ENCODE data around the gene AGO4. TPM values are rescaled to one million over a fixed set of nuclear protein-coding genes. Genes with fewer than 3 reads are reported as not detected.

The AGO4 gene
- polyA plus RNA-seq, 1 donor (not counting 4 experiments of a cell fraction or from before 2014, with no cell fraction given), result 5.2 TPM

GRCh38 chr1:35854989-35855700 is 47.3 kb downstream of the AGO4 start:
- FAIRE-seq, result no peak
- DNase-seq (ENCODE audit: low read depth, low spot score), result no peak
- Histone ChIP-seq H4K20me1 (ENCODE audit: control insufficient read depth, extremely low read depth, insufficient read depth, low read length) (no peaks in the 10 kb centered on the region), H3K36me3 (ENCODE audit: control insufficient read depth in 2 of 2, extremely low read depth in 1 of 2, insufficient read depth in 2 of 2, low read length in 2 of 2) (peaks cover 4 to 5% of the 10 kb centered on the region in 2 experiments), H3K4me1 (ENCODE audit: control insufficient read depth, extremely low read depth, insufficient read depth, low read length) (no peaks in the 10 kb centered on the region), H3K9me1 (ENCODE audit: control insufficient read depth, extremely low read depth, insufficient read depth, low read length) (no peaks in the 10 kb centered on the region), H3K27ac (ENCODE audit: control insufficient read depth, insufficient read depth, low read length) (no peak overlapping the region), H3K4me2 (ENCODE audit: control insufficient read depth, extremely low read depth, insufficient read depth, low read depth, low read length) (no peak overlapping the region), H3K9ac (ENCODE audit: control insufficient read depth, extremely low read depth, insufficient read depth, low read length) (no peak overlapping the region), H2AFZ (ENCODE audit: control insufficient read depth, low read length) (no peak overlapping the region), H3K79me2 (ENCODE audit: control insufficient read depth, insufficient read depth, low read length) (no peaks in the 10 kb centered on the region), H3K27me3 (ENCODE audit: control insufficient read depth, extremely low read depth, insufficient read depth, low read length) (no peaks in the 10 kb centered on the region), H3K9me3 (ENCODE audit: control insufficient read depth, low read depth, low read length) (no peaks in the 10 kb centered on the region), H3K4me3 (ENCODE audit: control insufficient read depth in 2 of 3, extremely low read depth in 1 of 3, insufficient read depth in 2 of 3, low read depth in 1 of 3, low read length in 3 of 3) (no peak overlapping the region)
- TF ChIP-seq CTCF (optimal IDR thresholded peaks at IDR 0.05 in 1 of 3, IDR thresholded peaks at IDR 0.05 in 1 of 3, conservative IDR thresholded peaks at IDR 0.05 in 1 of 3; ENCODE audit: extremely low read depth in 1 of 3, insufficient read depth in 2 of 3, low read length in 3 of 3), result peak in 1 of 3 experiments; percentile 30
- TF ChIP-seq EZH2 (IDR thresholded peaks at IDR 0.05; ENCODE audit: low read length), result no peak
- dilution Hi-C loops (cut with MboI; ENCODE audit: extremely low pct_ligation_motif_present, low sequenced_read_pairs), result no loop called here

GRCh38 chr1:35856964-35857363 is 49.1 kb downstream of the AGO4 start:
- no peak for FAIRE-seq

More at GRCh38 chr1:35856964-35857363, 49.1 kb downstream of the AGO4 start:
- Histone ChIP-seq H4K20me1 (ENCODE audit: control insufficient read depth, extremely low read depth, insufficient read depth, low read length) (no peaks in the 10 kb centered on the region), H3K9ac (ENCODE audit: control insufficient read depth, extremely low read depth, insufficient read depth, low read length) (no peak overlapping the region), H3K27me3 (ENCODE audit: control insufficient read depth, extremely low read depth, insufficient read depth, low read length) (no peaks in the 10 kb centered on the region), H3K4me3 (ENCODE audit: control insufficient read depth in 2 of 3, extremely low read depth in 1 of 3, insufficient read depth in 2 of 3, low read depth in 1 of 3, low read length in 3 of 3) (no peak overlapping the region), H3K36me3 (ENCODE audit: control insufficient read depth in 2 of 2, extremely low read depth in 1 of 2, insufficient read depth in 2 of 2, low read length in 2 of 2) (peaks cover 3 to 5% of the 10 kb centered on the region in 2 experiments), H3K4me2 (ENCODE audit: control insufficient read depth, extremely low read depth, insufficient read depth, low read depth, low read length) (no peak overlapping the region), H2AFZ (ENCODE audit: control insufficient read depth, low read length) (no peak overlapping the region), H3K4me1 (ENCODE audit: control insufficient read depth, extremely low read depth, insufficient read depth, low read length) (no peaks in the 10 kb centered on the region), H3K79me2 (ENCODE audit: control insufficient read depth, insufficient read depth, low read length) (no peaks in the 10 kb centered on the region), H3K27ac (ENCODE audit: control insufficient read depth, insufficient read depth, low read length) (no peak overlapping the region), H3K9me1 (ENCODE audit: control insufficient read depth, extremely low read depth, insufficient read depth, low read length) (no peaks in the 10 kb centered on the region), H3K9me3 (ENCODE audit: control insufficient read depth, low read depth, low read length) (no peaks in the 10 kb centered on the region)
- no peak for DNase-seq (ENCODE audit: low read depth, low spot score)
- dilution Hi-C loops (cut with MboI; ENCODE audit: extremely low pct_ligation_motif_present, low sequenced_read_pairs), result no loop called here
- TF ChIP-seq CTCF (optimal IDR thresholded peaks at IDR 0.05 in 1 of 3, IDR thresholded peaks at IDR 0.05 in 1 of 3, conservative IDR thresholded peaks at IDR 0.05 in 1 of 3; ENCODE audit: extremely low read depth in 1 of 3, insufficient read depth in 2 of 3, low read length in 3 of 3), result no peak
- no peak for TF ChIP-seq EZH2 (IDR thresholded peaks at IDR 0.05; ENCODE audit: low read length)
